Common myeloid progenitor, CD34-positive (primary cell): ENCODE results near the gene MAGIX.

Experiments used
- CTCF ChIA-PET: fragments of 350-600 bp; sonication (Branson Sonifier 250); formaldehyde crosslinking; loops from one replicate; lab custom pipeline; 2021; ENCODE audit warnings: antibody characterized with exemption; lab: Charles Lee
- POLR2A ChIA-PET: fragments of 350-600 bp; sonication (Branson Sonifier 250); formaldehyde crosslinking; loops from one replicate; lab custom pipeline; 2021; ENCODE audit warnings: antibody characterized with exemption; lab: Charles Lee
- DNase-seq, 3 donors: peaks; one replicate each; pipeline versions ENCODE4 v3.0.0 to v3.0.0-alpha.2; 2013
- H3K27ac ChIP-seq, 2 experiments: 1 replicate in 1 of 2; 2 replicates in 1 of 2; pipeline ENCODE4 v1.7.0; 2013; ENCODE audit warnings: inconsistent platforms in 2 of 2, low read length in 2 of 2, mild to moderate bottlenecking in 2 of 2, low read depth in 1 of 2, moderate library complexity in 1 of 2; ENCODE audit not compliant: severe bottlenecking in 2 of 2, insufficient read depth in 1 of 2, poor library complexity in 1 of 2
- H3K27me3 ChIP-seq, 5 experiments: replicated peaks in 2 of 5; 1 replicate in 3 of 5; 2 replicates in 2 of 5; pipeline versions ENCODE4 v1.6.1 to v1.7.0; 2013; ENCODE audit warnings: low read length in 4 of 5, mild to moderate bottlenecking in 2 of 5, moderate library complexity in 2 of 5, inconsistent platforms in 1 of 5; ENCODE audit not compliant: insufficient read depth in 5 of 5, control insufficient read depth in 4 of 5
- H3K36me3 ChIP-seq, 4 experiments: 1 replicate in 2 of 4; 2 replicates in 2 of 4; pipeline versions ENCODE4 v1.6.1 to v1.7.0; 2013; ENCODE audit warnings: low read length in 3 of 4, control low read depth in 1 of 4, mild to moderate bottlenecking in 1 of 4; ENCODE audit not compliant: control insufficient read depth in 4 of 4, insufficient read depth in 4 of 4
- H3K4me1 ChIP-seq, 4 experiments: 1 replicate in 3 of 4; 2 replicates in 1 of 4; pipeline versions ENCODE4 v1.6.1 to v1.7.1; 2013; ENCODE audit warnings: low read length in 3 of 4, mild to moderate bottlenecking in 3 of 4, control low read depth in 1 of 4, inconsistent platforms in 1 of 4, moderate library complexity in 1 of 4; ENCODE audit not compliant: control insufficient read depth in 4 of 4, insufficient read depth in 4 of 4; ENCODE audit errors: control extremely low read depth in 1 of 4
- H3K4me3 ChIP-seq, 7 experiments: 1 replicate in 4 of 7; 2 replicates in 3 of 7; pipeline versions ENCODE4 v1.5.1 to v1.7.0; 2013; ENCODE audit warnings: mild to moderate bottlenecking in 7 of 7, low read length in 6 of 7, moderate library complexity in 6 of 7, inconsistent platforms in 2 of 7, low read depth in 2 of 7, control low read depth in 1 of 7; ENCODE audit not compliant: insufficient read depth in 4 of 7, control insufficient read depth in 1 of 7; ENCODE audit errors: extremely low read depth in 1 of 7
- H3K9me3 ChIP-seq, 5 experiments: 1 replicate in 4 of 5; 2 replicates in 1 of 5; pipeline versions ENCODE4 v1.6.1 to v1.7.1; 2013; ENCODE audit warnings: low read length in 4 of 5, mild to moderate bottlenecking in 2 of 5, inconsistent platforms in 1 of 5, low read depth in 1 of 5, moderate library complexity in 1 of 5; ENCODE audit not compliant: control insufficient read depth in 4 of 5, insufficient read depth in 2 of 5; ENCODE audit errors: control extremely low read depth in 1 of 5
- WGBS: methylation state at CpG from one replicate; pipeline ENCODE4 v1.1.5; 2013; ENCODE audit not compliant: insufficient coverage; 5-methylcytosine and 5-hydroxymethylcytosine counted together

MAGIX gene

GRCh38 chrX:49178537-49178936 is 16.0 kb downstream of the MAGIX start:
- H3K9me3 ChIP-seq, result no peaks in the 10 kb centered on the region
- 83% methylated on average over 3 of the region's 3 CpGs for WGBS
- no peak for DNase-seq
- no peaks in the 10 kb centered on the region for H3K27me3 ChIP-seq
- H3K27ac ChIP-seq, result no peak overlapping the region
- H3K36me3 ChIP-seq, result peaks cover 4 to 47% (median 23%) of the 10 kb centered on the region in 4 experiments
- ChIA-PET CTCF (interaction anchor here (0.8 to 2.8 kb wide), 6 partner anchors 12 to 76 kb away, joined by 3 to 15 read pairs (median 3); no protein-coding TSS in a partner anchor), POLR2A (no interaction called here)
- H3K4me1 ChIP-seq, result peaks cover 0 to 29% (median 12%) of the 10 kb centered on the region in 4 experiments
- H3K4me3 ChIP-seq, result no peak overlapping the region

GRCh38 chrX:49179358-49179757 is 16.8 kb downstream of the MAGIX start:
- Histone ChIP-seq H3K4me1 (peaks cover 0 to 26% (median 14%) of the 10 kb centered on the region in 4 experiments), H3K27me3 (no peaks in the 10 kb centered on the region), H3K4me3 (no peak overlapping the region), H3K9me3 (no peaks in the 10 kb centered on the region), H3K27ac (no peak overlapping the region), H3K36me3 (peaks cover 4 to 41% (median 22%) of the 10 kb centered on the region in 4 experiments)
- CTCF ChIA-PET, result interaction anchor here (0.8 to 2.8 kb wide), 6 partner anchors 10 to 77 kb away, joined by 3 to 15 read pairs (median 4); no protein-coding TSS in a partner anchor
- POLR2A ChIA-PET, result no interaction called here
- no peak for DNase-seq
- 89% methylated on average over 1 of the region's 2 CpGs for WGBS

- 93% methylated on average over 15 of the region's 18 CpGs for WGBS
- H3K4me3 ChIP-seq, result no peak overlapping the region
- H3K27ac ChIP-seq, result no peak overlapping the region
- DNase-seq, result no peak
- peaks cover 0 to 22% (median 16%) of the 10 kb centered on the region in 4 experiments for H3K4me1 ChIP-seq
- no peaks in the 10 kb centered on the region for H3K9me3 ChIP-seq
- POLR2A ChIA-PET, result no interaction called here
- no peaks in the 10 kb centered on the region for H3K27me3 ChIP-seq
- CTCF ChIA-PET, result interaction anchor here (1.3 kb wide), 1 partner anchor 41 kb away, joined by 3 read pairs; no protein-coding TSS in a partner anchor
- H3K36me3 ChIP-seq, result peaks cover 4 to 21% (median 10%) of the 10 kb centered on the region in 4 experiments
Observed at GRCh38 chrX:49183701-49184281, 21.2 kb downstream of the MAGIX start.

- Histone ChIP-seq H3K4me3 (peak overlapping the region in 6 of 7 experiments; percentile 31 to 81 (median 62)), H3K36me3 (peaks cover 3 to 15% (median 7%) of the 10 kb centered on the region in 4 experiments), H3K4me1 (peaks cover 0 to 22% (median 16%) of the 10 kb centered on the region in 4 experiments), H3K27ac (peak overlapping the region in 1 of 2 experiments; percentile 61), H3K9me3 (no peaks in the 10 kb centered on the region), H3K27me3 (no peaks in the 10 kb centered on the region)
- peak; percentile 22 to 46 (median 35) for DNase-seq
- CTCF ChIA-PET, result interaction anchor here (1.3 kb wide), 1 partner anchor 42 kb away, joined by 3 read pairs; no protein-coding TSS in a partner anchor
- POLR2A ChIA-PET, result no interaction called here
- WGBS, result 54% methylated on average over 40 of the region's 46 CpGs
Observed at GRCh38 chrX:49184294-49185281, 22.0 kb downstream of the MAGIX start.

GRCh38 chrX:49186125-49187027 is 23.8 kb downstream of the MAGIX start, which contains the start of gene PRICKLE3:
TSS of gene PRICKLE3 (minus strand) at chrX:49186373. CDS start at chrX:49186297, 76 bp downstream.
- Histone ChIP-seq H3K27me3 (no peaks in the 10 kb centered on the region), H3K4me1 (peaks cover 0 to 26% (median 17%) of the 10 kb centered on the region in 4 experiments), H3K36me3 (peaks cover 2 to 8% (median 4%) of the 10 kb centered on the region in 4 experiments), H3K4me3 (peak within 1 kb of the TSS; percentile 35 to 81 (median 65)), H3K9me3 (no peaks in the 10 kb centered on the region), H3K27ac (peak within 1 kb of the TSS in 1 of 2 experiments; percentile 61)
- WGBS, result 44% methylated on average over 57 of the region's 62 CpGs
- DNase-seq, result peak; percentile 71 to 79 (median 77)
- POLR2A ChIA-PET, result no interaction called here
- CTCF ChIA-PET, result interaction anchor here (1.0 to 1.1 kb wide), 2 partner anchors 9 to 44 kb away, joined by 3 read pairs; no protein-coding TSS in a partner anchor

- POLR2A ChIA-PET, result no interaction called here
- Histone ChIP-seq H3K4me3 (no peak overlapping the region), H3K36me3 (peaks cover 2 to 8% (median 4%) of the 10 kb centered on the region in 4 experiments), H3K27ac (no peak overlapping the region), H3K9me3 (no peaks in the 10 kb centered on the region), H3K27me3 (no peaks in the 10 kb centered on the region), H3K4me1 (peaks cover 0 to 26% (median 19%) of the 10 kb centered on the region in 4 experiments)
- no peak for DNase-seq
- CTCF ChIA-PET, result interaction anchor here (1.0 to 1.1 kb wide), 2 partner anchors 10 to 45 kb away, joined by 3 read pairs; no protein-coding TSS in a partner anchor
- 87% methylated on average over 12 of the region's 15 CpGs for WGBS
Observed at GRCh38 chrX:49187028-49187394, 24.5 kb downstream of the MAGIX start.
